ENCODE results near the gene HBD.

DNA sequence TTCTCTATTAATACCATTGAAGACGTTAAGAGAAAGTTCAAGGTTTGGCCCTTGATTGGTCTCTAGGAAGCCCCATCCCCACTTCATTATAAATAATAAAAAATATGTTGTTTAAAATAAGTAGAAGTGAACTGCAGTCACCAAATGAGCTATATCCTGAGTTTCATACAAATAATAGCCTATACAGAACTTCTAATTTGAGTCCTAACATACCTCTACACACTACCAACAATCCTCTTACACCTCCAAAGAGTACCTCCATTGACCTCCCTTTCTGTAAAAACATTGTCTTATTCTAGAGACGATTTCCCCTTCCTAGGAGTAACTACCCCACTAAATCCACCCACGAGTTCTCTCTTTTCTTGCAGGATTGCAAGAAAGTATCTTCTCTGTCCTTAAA is 7.2 kb upstream of the HBD start:
- no peak for TF ChIP-seq EZH2 (optimal IDR thresholded peaks at IDR 0.05; ENCODE audit: low read depth, low read length)
- TF ChIP-seq, protein P1, sequence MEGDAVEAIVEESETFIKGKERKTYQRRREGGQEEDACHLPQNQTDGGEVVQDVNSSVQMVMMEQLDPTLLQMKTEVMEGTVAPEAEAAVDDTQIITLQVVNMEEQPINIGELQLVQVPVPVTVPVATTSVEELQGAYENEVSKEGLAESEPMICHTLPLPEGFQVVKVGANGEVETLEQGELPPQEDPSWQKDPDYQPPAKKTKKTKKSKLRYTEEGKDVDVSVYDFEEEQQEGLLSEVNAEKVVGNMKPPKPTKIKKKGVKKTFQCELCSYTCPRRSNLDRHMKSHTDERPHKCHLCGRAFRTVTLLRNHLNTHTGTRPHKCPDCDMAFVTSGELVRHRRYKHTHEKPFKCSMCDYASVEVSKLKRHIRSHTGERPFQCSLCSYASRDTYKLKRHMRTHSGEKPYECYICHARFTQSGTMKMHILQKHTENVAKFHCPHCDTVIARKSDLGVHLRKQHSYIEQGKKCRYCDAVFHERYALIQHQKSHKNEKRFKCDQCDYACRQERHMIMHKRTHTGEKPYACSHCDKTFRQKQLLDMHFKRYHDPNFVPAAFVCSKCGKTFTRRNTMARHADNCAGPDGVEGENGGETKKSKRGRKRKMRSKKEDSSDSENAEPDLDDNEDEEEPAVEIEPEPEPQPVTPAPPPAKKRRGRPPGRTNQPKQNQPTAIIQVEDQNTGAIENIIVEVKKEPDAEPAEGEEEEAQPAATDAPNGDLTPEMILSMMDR (IDR thresholded peaks at IDR 0.05; ENCODE audit: low read length), result no peak
